K562 (cell line): ENCODE results near the gene MTHFS. TPM values are rescaled to one million over a fixed set of nuclear protein-coding genes. Genes with fewer than 3 reads are reported as not detected.

Experiments used
- C11orf30 ChIP-seq: fragments of 450-650 bp; IDR thresholded peaks from 2 replicates; pipeline ENCODE4 v1.6.1; 2016; ENCODE audit warnings: low read depth, mild to moderate bottlenecking
- CBFA2T3 ChIP-seq: fragments of 450-650 bp; IDR thresholded peaks from 2 replicates; pipeline ENCODE4 v1.6.1; 2017
- MAFK ChIP-seq: IDR thresholded peaks from 2 replicates; pipeline ENCODE4 v1.6.1; 2011; ENCODE audit warnings: low read length, improper control_type of control experiment
- NCOA1 ChIP-seq: fragments of 450-650 bp; IDR thresholded peaks from 2 replicates; pipeline ENCODE4 v1.6.1; 2016; ENCODE audit warnings: low read depth
- NCOA4 ChIP-seq: fragments of 450-650 bp; IDR thresholded peaks from 2 replicates; pipeline ENCODE4 v1.6.1; 2018; ENCODE audit warnings: mild to moderate bottlenecking; ENCODE audit not compliant: partially characterized antibody
- POLR2G ChIP-seq: fragments of 200-400 bp; formaldehyde crosslinking; IDR thresholded peaks from 2 replicates; pipeline ENCODE4 v1.6.1; 2017; ENCODE audit warnings: low read depth, mild to moderate bottlenecking, antibody characterized with exemption, low read length, moderate library complexity
- REST ChIP-seq, 2 experiments: fragments of 450-650 bp; formaldehyde crosslinking in 1 of 2; IDR thresholded peaks; 2 replicates each; pipeline versions ENCODE4 v1.4.0 to v1.6.1; 2014 to 2020; ENCODE audit warnings: mild to moderate bottlenecking in 2 of 2, borderline replicate concordance in 1 of 2, low read depth in 1 of 2
- SIX5 ChIP-seq, 2 experiments: IDR thresholded peaks; 2 replicates each; pipeline ENCODE4 v1.6.1; 2011; ENCODE audit warnings: low read length in 2 of 2, borderline replicate concordance in 1 of 2, low read depth in 1 of 2, mild to moderate bottlenecking in 1 of 2, moderate library complexity in 1 of 2; ENCODE audit not compliant: insufficient read depth in 1 of 2
- SMARCE1 ChIP-seq: fragments of 450-650 bp; IDR thresholded peaks from 2 replicates; pipeline ENCODE4 v1.7.1; 2016; ENCODE audit warnings: mild to moderate bottlenecking
- TAL1 ChIP-seq: fragments of 450-650 bp; IDR thresholded peaks from 2 replicates; pipeline ENCODE4 v1.6.1; 2016; ENCODE audit warnings: mild to moderate bottlenecking
- ZNF644 ChIP-seq: fragments of 200-800 bp; sonication (Bioruptor generic); IDR thresholded peaks from 2 replicates; pipeline ENCODE4 v1.6.1; 2016; ENCODE audit warnings: low read depth, missing genetic modification characterization, missing compliant biosample characterization
- ZNF717 ChIP-seq: fragments of 250-450 bp; sonication (Bioruptor Pico); IDR thresholded peaks from 2 replicates; pipeline ENCODE4 v1.5.0; 2021
- ZSCAN32 ChIP-seq: fragments of 450-650 bp; formaldehyde crosslinking; IDR thresholded peaks from 2 replicates; pipeline ENCODE4 v1.4.0; 2020; ENCODE audit warnings: mild to moderate bottlenecking, moderate library complexity
- polyA plus RNA-seq, 8 experiments: library from polyadenylated mRNA; depleted of rRNA in 4 of 8; stranded (reverse) in 5 of 8; unstranded in 3 of 8; fragments of >200 nt; fragmentation: Nextera tagmentation in 2 of 8; fragmentation: Illumina TruSeq in 1 of 8; extraction: Ambion mirVana in 2 of 8; extraction: Trizol in 1 of 8; gene quantifications; 2 replicates each; pipeline versions ENCODE4 v1.2.1 to v1.2.3, GENCODE V29; 2011 to 2014; ENCODE audit warnings: inconsistent platforms in 1 of 8, missing spikeins in 1 of 8
- total RNA-seq, 7 experiments: library from RNA; depleted of rRNA in 6 of 7; stranded (reverse); fragments of >200 nt in 6 of 7; fragmentation: Illumina TruSeq in 2 of 7; extraction: Trizol in 2 of 7; gene quantifications; 2 replicates each; pipeline versions ENCODE4 v1.2.1 to v1.2.3, GENCODE V29; 2011 to 2021; ENCODE audit warnings: low replicate concordance in 1 of 7
- TF ChIP-seq, protein P1 (sequence below): fragments of 250-450 bp; sonication (Bioruptor Pico); IDR thresholded peaks from 2 replicates; pipeline ENCODE4 v1.8.0; 2021; ENCODE audit warnings: borderline replicate concordance, mild to moderate bottlenecking, moderate library complexity; ENCODE audit not compliant: poor library complexity, severe bottlenecking
- TF ChIP-seq, protein P2 (sequence below): sonication (generic); formaldehyde crosslinking; IDR thresholded peaks from 2 replicates; pipeline ENCODE4 v1.8.0; 2022; ENCODE audit warnings: mild to moderate bottlenecking, missing genetic modification reagents

MTHFS gene
- total and polyA plus RNA-seq, 9 of the 15 experiments (the other 6 are each of a cell fraction or from before 2014, with no cell fraction given) = 17.8 to 79.3 (median 41.7) TPM

DNA sequence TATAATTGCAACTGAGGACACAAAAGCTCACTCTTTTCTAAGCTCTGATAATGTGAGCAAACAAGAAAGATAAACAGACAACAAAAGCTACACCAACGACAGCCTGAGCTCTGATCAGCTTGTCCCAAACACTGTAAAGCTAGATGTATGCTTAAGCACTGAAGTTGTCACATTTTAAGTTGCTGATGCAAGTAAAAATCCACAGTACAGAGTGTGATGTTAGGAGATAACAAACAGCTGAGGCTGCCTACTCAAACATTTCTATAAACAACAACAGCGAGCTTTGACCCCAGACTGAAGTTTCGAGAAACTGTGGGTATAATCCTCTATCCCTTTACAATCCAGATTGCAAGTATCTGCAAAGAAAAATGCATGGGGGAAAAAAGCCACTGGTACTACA is 10.7 kb downstream of the MTHFS start (continued):
- TF ChIP-seq REST (IDR thresholded peaks at IDR 0.05; ENCODE audit: borderline replicate concordance) (no peak), REST (CRISPR knock-in tag; IDR thresholded peaks at IDR 0.05; ENCODE audit: low read depth) (no peak), SIX5 (IDR thresholded peaks at IDR 0.05; ENCODE audit: borderline replicate concordance in 1 of 2, insufficient read depth in 1 of 2, low read depth in 1 of 2, low read length in 2 of 2) (no peak), NCOA4 (no peak), ZNF717 (CRISPR knock-in tag) (no peak), SMARCE1 (no peak), ZSCAN32 (CRISPR knock-in tag) (no peak), ZNF644 (tag) (no peak), TAL1 (peak; percentile 29; the same call in 1 of the 2 replicates), NCOA1 (no peak), C11orf30 (peak; percentile 50; the same call in 1 of the 2 replicates), POLR2G (no peak), MAFK (peak; percentile 41; the same call in 1 of the 2 replicates), CBFA2T3 (0 out of 2 replicates have a peak, but pooled peaks have one; percentile 4)
- TF ChIP-seq, protein P1, sequence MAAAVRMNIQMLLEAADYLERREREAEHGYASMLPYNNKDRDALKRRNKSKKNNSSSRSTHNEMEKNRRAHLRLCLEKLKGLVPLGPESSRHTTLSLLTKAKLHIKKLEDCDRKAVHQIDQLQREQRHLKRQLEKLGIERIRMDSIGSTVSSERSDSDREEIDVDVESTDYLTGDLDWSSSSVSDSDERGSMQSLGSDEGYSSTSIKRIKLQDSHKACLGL (CRISPR knock-in tag) = no peak
- TF ChIP-seq, protein P2, sequence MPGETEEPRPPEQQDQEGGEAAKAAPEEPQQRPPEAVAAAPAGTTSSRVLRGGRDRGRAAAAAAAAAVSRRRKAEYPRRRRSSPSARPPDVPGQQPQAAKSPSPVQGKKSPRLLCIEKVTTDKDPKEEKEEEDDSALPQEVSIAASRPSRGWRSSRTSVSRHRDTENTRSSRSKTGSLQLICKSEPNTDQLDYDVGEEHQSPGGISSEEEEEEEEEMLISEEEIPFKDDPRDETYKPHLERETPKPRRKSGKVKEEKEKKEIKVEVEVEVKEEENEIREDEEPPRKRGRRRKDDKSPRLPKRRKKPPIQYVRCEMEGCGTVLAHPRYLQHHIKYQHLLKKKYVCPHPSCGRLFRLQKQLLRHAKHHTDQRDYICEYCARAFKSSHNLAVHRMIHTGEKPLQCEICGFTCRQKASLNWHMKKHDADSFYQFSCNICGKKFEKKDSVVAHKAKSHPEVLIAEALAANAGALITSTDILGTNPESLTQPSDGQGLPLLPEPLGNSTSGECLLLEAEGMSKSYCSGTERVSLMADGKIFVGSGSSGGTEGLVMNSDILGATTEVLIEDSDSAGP = no peak
